DND-41 (cell line): ENCODE data around the gene CPSF4L.

Source experiments
- EZH2 ChIP-seq: IDR thresholded peaks from 3 replicates; pipeline ENCODE4 v1.6.1; 2012; ENCODE audit warnings: borderline replicate concordance, low read depth, mild to moderate bottlenecking, moderate library complexity, low read length, inconsistent platforms; ENCODE audit not compliant: severe bottlenecking
- TF ChIP-seq, protein P1 (sequence below): IDR thresholded peaks from 2 replicates; pipeline ENCODE4 v1.5.1; 2012; ENCODE audit warnings: borderline replicate concordance, low read length, moderate library complexity, mild to moderate bottlenecking; ENCODE audit not compliant: poor library complexity, severe bottlenecking; ENCODE audit errors: extremely low read depth

DNA sequence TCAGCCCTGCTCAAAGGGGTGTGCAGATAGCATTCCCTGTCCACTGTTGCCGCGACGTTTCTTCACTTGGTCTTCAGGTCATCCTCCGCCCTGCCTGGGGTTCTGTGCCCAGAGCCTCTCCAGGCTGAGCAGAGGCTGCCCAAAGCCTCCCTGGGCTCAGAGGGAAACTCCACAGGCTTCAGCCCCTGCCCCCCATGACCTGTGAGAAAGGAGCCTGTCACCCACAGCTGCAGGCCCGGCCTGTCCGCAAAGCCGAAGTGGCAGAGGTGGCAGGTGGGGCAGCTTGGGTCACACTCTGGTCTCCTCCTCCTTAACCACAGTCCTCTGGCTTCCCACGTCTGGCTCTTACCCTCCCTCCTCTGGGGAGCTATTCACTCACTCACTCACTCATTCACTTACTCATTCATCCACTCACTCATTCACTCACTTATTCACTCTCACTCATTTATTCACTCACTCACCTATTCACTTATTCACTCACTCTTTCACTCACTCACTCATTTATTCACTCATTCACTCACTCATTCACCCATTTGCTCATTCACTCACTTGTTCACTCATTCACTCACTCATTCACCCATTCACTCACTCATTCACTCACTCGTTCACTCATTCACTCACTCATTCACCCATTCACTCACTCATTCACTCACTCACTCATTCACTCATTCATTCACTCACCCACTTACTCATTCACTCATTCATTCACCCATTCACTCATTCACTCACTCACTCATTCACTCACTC, 7.1 kb upstream of the CPSF4L start:
- TF ChIP-seq EZH2: no peak
- TF ChIP-seq, protein P1, sequence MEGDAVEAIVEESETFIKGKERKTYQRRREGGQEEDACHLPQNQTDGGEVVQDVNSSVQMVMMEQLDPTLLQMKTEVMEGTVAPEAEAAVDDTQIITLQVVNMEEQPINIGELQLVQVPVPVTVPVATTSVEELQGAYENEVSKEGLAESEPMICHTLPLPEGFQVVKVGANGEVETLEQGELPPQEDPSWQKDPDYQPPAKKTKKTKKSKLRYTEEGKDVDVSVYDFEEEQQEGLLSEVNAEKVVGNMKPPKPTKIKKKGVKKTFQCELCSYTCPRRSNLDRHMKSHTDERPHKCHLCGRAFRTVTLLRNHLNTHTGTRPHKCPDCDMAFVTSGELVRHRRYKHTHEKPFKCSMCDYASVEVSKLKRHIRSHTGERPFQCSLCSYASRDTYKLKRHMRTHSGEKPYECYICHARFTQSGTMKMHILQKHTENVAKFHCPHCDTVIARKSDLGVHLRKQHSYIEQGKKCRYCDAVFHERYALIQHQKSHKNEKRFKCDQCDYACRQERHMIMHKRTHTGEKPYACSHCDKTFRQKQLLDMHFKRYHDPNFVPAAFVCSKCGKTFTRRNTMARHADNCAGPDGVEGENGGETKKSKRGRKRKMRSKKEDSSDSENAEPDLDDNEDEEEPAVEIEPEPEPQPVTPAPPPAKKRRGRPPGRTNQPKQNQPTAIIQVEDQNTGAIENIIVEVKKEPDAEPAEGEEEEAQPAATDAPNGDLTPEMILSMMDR: no peak
